NCI-H510A (cell line): ENCODE measurements around the gene NARS2.
A peak's percentile ranks its signal among the peaks of the same experiment; 100 is the strongest.
"Not testable (repeated sequence)": the region's sequence is repeated elsewhere in the genome, so short reads cannot be mapped to it uniquely, and the experiment has no call there.

Experiments used
- DNase-seq: peaks from one replicate; lab custom pipeline; 2025; lab: John Stamatoyannopoulos, UW

The NARS2 gene

DNA sequence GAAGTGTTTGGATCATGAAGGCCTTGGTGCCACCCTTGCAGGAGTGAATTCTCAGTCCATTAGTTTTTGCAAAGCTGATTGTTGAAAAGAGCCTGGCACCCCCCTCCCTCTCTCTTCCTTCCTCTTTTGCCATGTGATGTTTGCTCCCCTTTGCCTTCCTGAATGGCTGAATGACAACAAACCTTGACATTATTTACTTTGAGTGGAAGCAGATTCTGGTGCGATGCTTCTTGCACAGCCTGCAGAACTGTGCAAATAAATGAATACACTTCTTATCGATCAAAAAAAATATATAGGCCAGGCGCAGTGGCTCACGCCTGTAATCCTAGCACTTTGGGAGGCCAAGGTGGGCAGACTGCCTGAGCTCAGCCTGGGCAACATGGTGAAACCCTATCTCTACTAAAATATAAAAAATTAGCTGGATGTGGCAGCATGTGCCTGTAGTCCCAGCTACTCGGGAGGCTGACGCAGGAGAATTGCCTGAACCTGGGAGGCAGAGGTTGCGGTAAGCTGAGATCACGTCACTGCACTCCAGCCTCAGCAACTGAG is 2.0 kb upstream of the NARS2 start:
- DNase-seq: peak; percentile 43

GRCh38 chr11:78575478-78575877 is 814 bp upstream of the NARS2 start:
- no peak for DNase-seq

GRCh38 chr11:78573681-78574080 is 983 bp downstream of the NARS2 start:
- no peak for DNase-seq

DNA sequence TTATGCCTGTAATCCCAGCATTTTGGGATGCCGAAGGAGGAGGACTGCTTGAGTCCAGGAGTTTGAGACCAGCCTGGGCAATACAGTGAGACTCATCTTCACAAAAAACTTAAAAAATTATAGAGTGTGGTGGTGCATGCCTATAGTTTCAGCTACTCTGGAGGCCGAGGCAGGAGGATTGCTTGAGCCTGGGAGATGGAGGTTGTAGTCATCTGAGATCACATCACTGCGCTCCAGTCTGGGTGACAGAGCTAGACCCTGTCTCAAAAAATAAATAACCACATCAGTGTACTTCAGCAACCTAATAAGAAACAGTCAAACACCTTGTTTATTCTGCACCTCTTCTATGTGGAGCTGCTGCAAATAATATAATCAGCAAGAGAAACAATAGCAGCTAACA is 1.4 kb downstream of the NARS2 start:
- DNase-seq: no peak

GRCh38 chr11:78572394-78572793 is 2.3 kb downstream of the NARS2 start:
- no peak for DNase-seq

- DNase-seq: no peak
These were observed 4.6 kb downstream of the NARS2 start for GRCh38 chr11:78570031-78570430.

DNA sequence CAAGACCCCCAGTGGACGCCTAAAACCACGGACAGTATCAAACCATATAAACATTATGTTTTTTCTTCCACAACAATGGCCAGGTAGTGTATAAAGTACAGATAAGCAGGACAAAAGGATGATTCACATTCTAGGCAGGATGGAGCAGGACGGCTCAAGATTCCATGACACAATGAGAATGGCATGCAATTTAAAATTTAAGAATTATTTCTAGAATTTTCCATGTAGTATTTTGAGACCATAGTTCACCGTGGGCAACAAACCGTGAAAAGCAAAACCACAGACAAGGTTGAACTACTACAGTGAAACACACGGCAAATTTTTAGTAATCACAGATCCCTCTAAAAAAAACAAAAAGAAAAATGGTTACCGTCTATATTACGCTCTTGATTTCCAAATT is 7.5 kb downstream of the NARS2 start:
- no peak for DNase-seq

- DNase-seq: peak; percentile 10
These were observed 9.9 kb downstream of the NARS2 start for GRCh38 chr11:78564490-78565467.

DNA sequence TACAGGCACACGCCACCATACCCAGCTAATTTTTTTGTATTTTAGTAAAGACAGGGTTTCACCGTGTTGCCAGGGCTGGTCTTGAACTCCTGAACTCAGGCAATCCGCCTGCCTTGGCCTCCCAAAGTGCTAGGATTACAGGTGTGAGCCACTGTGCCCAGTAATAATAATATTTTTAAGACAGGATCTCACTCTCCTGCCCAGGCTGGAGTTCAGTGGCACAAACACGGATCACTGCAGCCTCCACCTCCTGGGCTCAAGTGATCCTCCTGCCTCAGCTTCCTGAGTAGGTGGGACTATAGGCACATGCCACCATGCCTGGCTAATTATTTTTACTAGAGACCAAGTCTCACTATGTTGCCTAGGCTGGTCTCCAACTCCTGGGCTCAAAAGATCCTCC is 10.6 kb downstream of the NARS2 start:
- not testable (repeated sequence) for DNase-seq

DNA sequence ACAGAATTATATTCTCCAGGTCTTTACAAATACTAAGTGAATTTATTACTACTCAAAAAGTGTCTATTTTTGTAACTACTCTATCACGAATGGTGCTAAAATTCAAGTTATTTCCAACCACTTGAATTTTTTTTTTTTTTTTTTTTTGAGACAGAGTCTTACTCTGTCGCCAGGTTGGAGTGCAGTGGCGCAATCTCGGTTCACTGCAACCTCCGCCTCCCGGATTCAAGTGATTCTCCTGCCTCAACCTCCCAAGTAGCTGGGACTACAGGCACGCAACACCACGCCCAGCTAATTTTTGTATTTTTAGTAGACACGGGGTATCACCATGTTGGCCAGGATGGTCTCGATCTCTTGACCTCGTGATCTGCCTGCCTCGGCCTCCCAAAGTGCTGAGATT is 11.6 kb downstream of the NARS2 start:
- DNase-seq: not testable (repeated sequence)

GRCh38 chr11:78562398-78562797 is 12.3 kb downstream of the NARS2 start:
- no peak for DNase-seq

- no peak for DNase-seq
These were observed 13.7 kb downstream of the NARS2 start for GRCh38 chr11:78560826-78561484.

- DNase-seq: no peak
These were observed 14.5 kb downstream of the NARS2 start for GRCh38 chr11:78560153-78560552.

GRCh38 chr11:78557236-78557635 is 17.4 kb downstream of the NARS2 start:
- no peak for DNase-seq

DNA sequence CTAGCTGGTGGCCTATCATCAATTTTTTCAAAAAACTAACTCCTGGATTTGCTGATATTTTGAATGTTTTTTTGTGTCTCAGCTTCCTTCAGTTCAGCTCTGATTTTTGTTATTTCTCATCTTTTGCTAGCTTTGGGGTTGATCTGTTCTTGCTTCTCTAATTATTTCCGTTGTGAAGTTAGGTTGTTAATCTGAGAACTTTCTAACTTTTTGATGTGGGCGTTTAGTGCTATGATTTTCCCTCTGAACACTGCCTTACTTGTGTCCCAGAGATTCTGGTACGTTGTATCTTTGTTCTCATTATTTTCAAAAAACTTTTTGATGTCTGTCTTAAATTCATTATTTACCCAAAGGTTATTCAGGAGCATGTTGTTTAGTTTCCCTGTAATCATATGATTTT is 19.1 kb downstream of the NARS2 start:
- DNase-seq: no peak

DNA sequence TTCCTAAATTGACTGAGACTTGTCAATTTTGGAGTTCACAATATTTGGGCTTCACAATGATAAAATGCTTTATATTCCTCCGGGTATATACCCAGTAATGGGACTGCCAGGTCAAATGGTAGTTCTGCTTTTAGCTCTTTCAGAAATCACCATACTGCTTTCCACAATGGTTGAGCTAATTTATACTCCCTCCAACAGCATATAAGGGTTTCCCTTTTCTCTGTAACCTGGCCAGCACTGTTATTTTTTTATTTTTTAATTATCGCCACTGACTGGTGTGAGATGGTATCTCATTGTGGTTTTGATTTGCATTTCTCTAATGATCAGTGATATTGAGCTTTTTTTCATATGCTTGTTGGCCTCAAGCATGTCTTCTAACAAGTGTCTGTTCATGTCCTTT is 21.8 kb downstream of the NARS2 start:
- no peak for DNase-seq

GRCh38 chr11:78552139-78552538 is 22.5 kb downstream of the NARS2 start:
- DNase-seq: not testable (repeated sequence)

DNA sequence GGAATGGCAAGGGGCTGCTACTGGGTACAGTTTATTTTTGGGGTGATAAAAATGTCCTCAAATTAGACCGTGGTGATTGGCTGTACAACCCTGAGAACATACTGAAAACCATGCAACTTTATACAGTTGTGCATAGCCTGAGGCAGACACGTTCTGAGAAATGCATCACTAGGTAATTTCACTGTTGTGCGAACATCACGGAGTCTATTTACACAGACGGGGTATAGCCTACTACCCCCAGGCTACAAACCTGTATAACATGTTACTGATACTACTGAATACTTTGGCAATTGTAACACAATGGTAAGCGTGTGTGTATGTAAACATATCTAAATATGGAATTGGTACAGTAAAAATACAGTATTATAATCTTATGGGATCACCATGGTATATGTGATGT is 23.6 kb downstream of the NARS2 start:
- DNase-seq: no peak

DNA sequence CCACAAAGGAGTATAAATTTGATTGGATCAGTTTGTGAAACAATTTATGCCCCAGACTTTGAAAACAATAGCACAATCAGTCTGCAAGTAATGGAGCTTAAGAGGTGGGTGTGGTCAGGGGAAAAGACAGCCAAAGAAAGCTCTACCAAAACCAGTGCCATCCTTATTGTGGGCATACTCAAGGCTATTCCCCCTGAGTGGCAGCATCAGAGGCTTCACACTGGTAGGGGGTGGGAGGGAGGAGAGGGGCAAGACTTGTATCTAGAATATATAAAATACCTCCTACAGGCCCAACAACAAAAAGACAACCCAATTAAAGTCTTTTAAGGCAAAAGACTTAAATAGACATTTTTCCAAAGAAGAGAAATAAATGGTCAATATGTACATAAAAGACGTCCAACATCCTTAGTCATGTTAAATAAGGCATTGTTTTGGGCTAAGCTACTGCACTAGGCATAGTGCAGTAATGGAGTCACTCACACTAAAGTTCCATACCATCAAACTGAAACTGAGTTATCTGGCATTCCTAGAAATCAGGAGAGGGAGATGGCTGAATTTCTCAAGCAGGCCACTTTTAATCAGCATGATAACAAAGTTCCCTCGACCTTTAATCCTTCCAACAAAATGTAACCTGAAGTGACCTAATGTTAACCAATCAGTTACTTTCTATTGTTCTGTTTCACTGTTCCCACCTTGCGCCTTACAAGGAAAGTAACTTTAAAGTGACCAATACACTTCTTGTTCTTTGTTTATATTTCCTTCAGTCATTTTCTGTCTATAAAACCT is 24.8 kb downstream of the NARS2 start:
- no peak for DNase-seq

GRCh38 chr11:78548911-78549590 is 25.6 kb downstream of the NARS2 start:
- no peak for DNase-seq

GRCh38 chr11:78547931-78548705 is 26.5 kb downstream of the NARS2 start:
- DNase-seq: no peak
